ENCODE measurements around the gene BSN. TPM values are rescaled to one million over a fixed set of nuclear protein-coding genes. Genes with fewer than 3 reads are reported as not detected.

Gene BSN
- total RNA-seq, 1 experiment from 2014 or later, result 0.23 TPM

- Histone ChIP-seq H3K4me3 (no peak overlapping the region), H3K9me3 (no peaks in the 10 kb centered on the region), H3K27me3 (no peaks in the 10 kb centered on the region), H3K36me3 (no peaks in the 10 kb centered on the region)
- DNase-seq, result no peak
These were observed 21.2 kb upstream of the BSN start for GRCh38 chr3:49533031-49533430.

GRCh38 chr3:49533786-49534519 lies 20.3 kb upstream of the BSN start:
- DNase-seq, result no peak
- H3K36me3 ChIP-seq, result no peaks in the 10 kb centered on the region
- no peaks in the 10 kb centered on the region for H3K27me3 ChIP-seq
- H3K9me3 ChIP-seq, result no peaks in the 10 kb centered on the region
- H3K4me3 ChIP-seq, result no peak overlapping the region

GRCh38 chr3:49534581-49535441 lies 19.5 kb upstream of the BSN start:
- H3K36me3 ChIP-seq, result no peaks in the 10 kb centered on the region
- no peaks in the 10 kb centered on the region for H3K27me3 ChIP-seq
- no peak overlapping the region for H3K4me3 ChIP-seq
- H3K9me3 ChIP-seq, result no peaks in the 10 kb centered on the region
- no peak for DNase-seq

GRCh38 chr3:49535971-49536874 lies 18.1 kb upstream of the BSN start:
- Histone ChIP-seq H3K9me3 (no peaks in the 10 kb centered on the region), H3K36me3 (no peaks in the 10 kb centered on the region), H3K27me3 (no peaks in the 10 kb centered on the region), H3K4me3 (no peak overlapping the region)
- no peak for DNase-seq

GRCh38 chr3:49536875-49537533 lies 17.3 kb upstream of the BSN start:
- H3K27me3 ChIP-seq, result no peaks in the 10 kb centered on the region
- H3K4me3 ChIP-seq, result no peak overlapping the region
- no peak for DNase-seq
- no peaks in the 10 kb centered on the region for H3K36me3 ChIP-seq
- no peaks in the 10 kb centered on the region for H3K9me3 ChIP-seq

GRCh38 chr3:49539659-49540560 lies 14.4 kb upstream of the BSN start:
- DNase-seq, result peak; percentile 89
- Histone ChIP-seq H3K36me3 (no peaks in the 10 kb centered on the region), H3K4me3 (peak overlapping the region; percentile 45), H3K9me3 (no peaks in the 10 kb centered on the region), H3K27me3 (no peaks in the 10 kb centered on the region)

GRCh38 chr3:49552087-49552486 lies 2.2 kb upstream of the BSN start:
- no peaks in the 10 kb centered on the region for H3K36me3 ChIP-seq
- no peak overlapping the region for H3K4me3 ChIP-seq
- H3K27me3 ChIP-seq, result no peaks in the 10 kb centered on the region
- H3K9me3 ChIP-seq, result no peaks in the 10 kb centered on the region
- no peak for DNase-seq

- Histone ChIP-seq H3K27me3 (no peaks in the 10 kb centered on the region), H3K9me3 (no peaks in the 10 kb centered on the region), H3K36me3 (no peaks in the 10 kb centered on the region), H3K4me3 (peak overlapping the region; percentile 70)
- DNase-seq, result no peak
These were observed 969 bp upstream of the BSN start for GRCh38 chr3:49553324-49553691.

GRCh38 chr3:49554633-49555265 lies 472 bp downstream of the BSN start:
- no peak for DNase-seq
- no peaks in the 10 kb centered on the region for H3K36me3 ChIP-seq
- H3K4me3 ChIP-seq, result peak overlapping the region; percentile 38
- no peaks in the 10 kb centered on the region for H3K9me3 ChIP-seq
- H3K27me3 ChIP-seq, result no peaks in the 10 kb centered on the region

GRCh38 chr3:49556500-49557275 lies 2.4 kb downstream of the BSN start:
- Histone ChIP-seq H3K9me3 (no peaks in the 10 kb centered on the region), H3K36me3 (no peaks in the 10 kb centered on the region), H3K4me3 (no peak overlapping the region), H3K27me3 (no peaks in the 10 kb centered on the region)
- DNase-seq, result no peak

- Histone ChIP-seq H3K4me3 (no peak overlapping the region), H3K36me3 (no peaks in the 10 kb centered on the region), H3K9me3 (no peaks in the 10 kb centered on the region), H3K27me3 (no peaks in the 10 kb centered on the region)
- no peak for DNase-seq
These were observed 8.8 kb downstream of the BSN start for GRCh38 chr3:49563040-49563578.

GRCh38 chr3:49563766-49564165 lies 9.5 kb downstream of the BSN start:
- H3K36me3 ChIP-seq, result no peaks in the 10 kb centered on the region
- no peaks in the 10 kb centered on the region for H3K9me3 ChIP-seq
- no peaks in the 10 kb centered on the region for H3K27me3 ChIP-seq
- no peak overlapping the region for H3K4me3 ChIP-seq
- no peak for DNase-seq

GRCh38 chr3:49566312-49566711 lies 12.0 kb downstream of the BSN start:
- Histone ChIP-seq H3K4me3 (no peak overlapping the region), H3K9me3 (no peaks in the 10 kb centered on the region), H3K36me3 (no peaks in the 10 kb centered on the region), H3K27me3 (no peaks in the 10 kb centered on the region)
- DNase-seq, result no peak

GRCh38 chr3:49567406-49567805 lies 13.1 kb downstream of the BSN start:
- no peaks in the 10 kb centered on the region for H3K36me3 ChIP-seq
- H3K4me3 ChIP-seq, result no peak overlapping the region
- H3K27me3 ChIP-seq, result no peaks in the 10 kb centered on the region
- H3K9me3 ChIP-seq, result no peaks in the 10 kb centered on the region
- DNase-seq, result no peak
